AG09309 (cell line): ENCODE measurements around the gene DDHD1.

ENCODE experiments used
- DNase-seq: peaks from one replicate; pipeline ENCODE4 v3.0.0-alpha.2; 2010; ENCODE audit warnings: low read depth
- H3K4me3 ChIP-seq: 2 replicates; pipeline ENCODE4 v1.5.1; 2011; ENCODE audit warnings: mild to moderate bottlenecking, low read depth, low read length, moderate library complexity; ENCODE audit not compliant: control insufficient read depth
- TF ChIP-seq, protein P1 (sequence below): IDR thresholded peaks from 2 replicates; pipeline ENCODE4 v1.5.1; 2011; ENCODE audit warnings: mild to moderate bottlenecking, low read depth, low read length, inconsistent platforms; ENCODE audit not compliant: insufficient read depth, control insufficient read depth; ENCODE audit errors: missing control alignments

Gene DDHD1

DNA sequence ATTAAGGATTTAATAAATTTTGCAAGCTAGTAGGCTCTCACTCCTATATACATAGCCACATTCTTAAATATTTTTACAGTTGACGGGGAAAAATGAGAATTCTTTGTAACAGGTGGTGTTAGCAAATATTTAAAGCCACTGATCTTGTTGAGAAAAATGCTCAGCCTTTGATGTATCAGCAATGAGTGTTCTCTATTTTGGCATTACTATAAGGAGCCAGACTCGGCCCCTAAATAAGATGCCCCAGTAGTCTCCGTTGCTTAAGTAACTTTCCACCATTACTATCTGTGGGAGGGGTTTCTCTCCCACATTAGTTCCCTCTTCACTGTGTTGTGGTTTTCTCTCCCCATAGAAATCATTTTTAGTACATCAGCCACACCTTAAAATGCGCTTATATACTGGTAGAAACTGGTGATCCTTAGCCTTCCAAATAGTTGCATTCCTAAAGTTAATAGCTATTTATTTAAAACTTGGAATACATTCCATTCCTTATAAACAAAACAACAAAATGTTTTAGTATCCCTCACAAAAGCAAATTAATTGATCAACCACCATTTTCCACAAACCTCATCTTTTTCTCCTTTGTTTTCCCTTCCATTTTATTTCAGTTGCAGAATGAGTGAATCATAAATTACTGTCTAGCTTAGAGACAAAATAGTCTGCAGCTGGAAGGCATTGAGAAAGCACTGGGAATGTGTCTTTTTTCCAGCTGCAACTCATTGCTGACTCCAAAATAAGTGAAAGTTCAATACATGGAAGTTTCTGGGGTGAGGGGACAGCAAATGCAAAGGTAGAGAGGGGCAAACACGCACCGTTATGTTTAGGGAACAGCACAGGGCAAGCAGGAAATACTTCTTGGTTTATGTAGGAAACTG is 117.5 kb downstream of the DDHD1 start:
- no peak overlapping the region for H3K4me3 ChIP-seq
- TF ChIP-seq, protein P1, sequence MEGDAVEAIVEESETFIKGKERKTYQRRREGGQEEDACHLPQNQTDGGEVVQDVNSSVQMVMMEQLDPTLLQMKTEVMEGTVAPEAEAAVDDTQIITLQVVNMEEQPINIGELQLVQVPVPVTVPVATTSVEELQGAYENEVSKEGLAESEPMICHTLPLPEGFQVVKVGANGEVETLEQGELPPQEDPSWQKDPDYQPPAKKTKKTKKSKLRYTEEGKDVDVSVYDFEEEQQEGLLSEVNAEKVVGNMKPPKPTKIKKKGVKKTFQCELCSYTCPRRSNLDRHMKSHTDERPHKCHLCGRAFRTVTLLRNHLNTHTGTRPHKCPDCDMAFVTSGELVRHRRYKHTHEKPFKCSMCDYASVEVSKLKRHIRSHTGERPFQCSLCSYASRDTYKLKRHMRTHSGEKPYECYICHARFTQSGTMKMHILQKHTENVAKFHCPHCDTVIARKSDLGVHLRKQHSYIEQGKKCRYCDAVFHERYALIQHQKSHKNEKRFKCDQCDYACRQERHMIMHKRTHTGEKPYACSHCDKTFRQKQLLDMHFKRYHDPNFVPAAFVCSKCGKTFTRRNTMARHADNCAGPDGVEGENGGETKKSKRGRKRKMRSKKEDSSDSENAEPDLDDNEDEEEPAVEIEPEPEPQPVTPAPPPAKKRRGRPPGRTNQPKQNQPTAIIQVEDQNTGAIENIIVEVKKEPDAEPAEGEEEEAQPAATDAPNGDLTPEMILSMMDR: no peak
- DNase-seq: no peak

DNA sequence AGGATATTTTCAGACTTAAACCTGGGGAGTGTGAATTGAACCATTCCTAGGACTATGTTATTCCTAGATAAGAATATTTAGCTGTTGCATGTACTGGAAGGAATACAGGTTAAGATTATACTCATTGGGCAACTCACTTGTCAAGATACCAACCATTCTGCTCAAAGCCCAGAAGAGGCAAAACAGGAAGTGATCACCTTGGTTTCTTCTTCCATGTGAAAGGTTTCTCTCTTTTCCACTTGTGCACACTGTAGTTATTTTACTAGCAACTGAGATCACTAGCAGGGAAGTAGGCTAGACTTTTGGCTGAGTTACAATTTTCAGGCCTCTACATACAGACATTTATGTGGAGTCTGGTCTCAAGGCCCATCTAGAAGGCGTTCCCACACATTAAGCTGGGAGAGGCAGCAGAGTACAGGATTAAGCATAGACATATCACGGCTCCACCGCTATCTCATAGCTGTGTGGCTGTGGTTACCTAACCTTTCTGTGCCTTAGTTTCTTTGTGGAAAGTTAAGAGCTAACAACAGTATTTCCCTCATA is 118.4 kb downstream of the DDHD1 start:
- TF ChIP-seq, protein P1: no peak
- no peak for DNase-seq
- H3K4me3 ChIP-seq: no peak overlapping the region

DNA sequence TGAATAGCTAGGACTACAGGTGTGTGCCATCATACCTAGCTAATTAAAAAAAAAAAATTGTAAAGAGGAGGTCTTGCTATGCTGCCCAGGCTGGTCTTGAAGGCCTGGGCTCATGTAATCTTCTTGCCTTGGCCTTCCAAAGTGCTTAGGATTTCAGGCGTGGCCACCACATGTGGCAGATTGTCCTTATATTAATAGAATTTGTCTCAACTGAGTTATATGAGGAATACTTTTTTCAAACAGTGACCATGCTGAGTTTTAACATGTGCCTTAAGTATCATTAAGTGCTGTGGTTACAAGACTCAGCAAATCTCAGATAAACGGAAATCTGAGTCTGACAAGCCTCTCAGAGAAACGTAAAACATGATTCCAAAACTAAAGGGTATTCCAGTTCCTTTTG is 119.1 kb downstream of the DDHD1 start:
- DNase-seq: no peak
- H3K4me3 ChIP-seq: no peak overlapping the region
- TF ChIP-seq, protein P1: no peak

DNA sequence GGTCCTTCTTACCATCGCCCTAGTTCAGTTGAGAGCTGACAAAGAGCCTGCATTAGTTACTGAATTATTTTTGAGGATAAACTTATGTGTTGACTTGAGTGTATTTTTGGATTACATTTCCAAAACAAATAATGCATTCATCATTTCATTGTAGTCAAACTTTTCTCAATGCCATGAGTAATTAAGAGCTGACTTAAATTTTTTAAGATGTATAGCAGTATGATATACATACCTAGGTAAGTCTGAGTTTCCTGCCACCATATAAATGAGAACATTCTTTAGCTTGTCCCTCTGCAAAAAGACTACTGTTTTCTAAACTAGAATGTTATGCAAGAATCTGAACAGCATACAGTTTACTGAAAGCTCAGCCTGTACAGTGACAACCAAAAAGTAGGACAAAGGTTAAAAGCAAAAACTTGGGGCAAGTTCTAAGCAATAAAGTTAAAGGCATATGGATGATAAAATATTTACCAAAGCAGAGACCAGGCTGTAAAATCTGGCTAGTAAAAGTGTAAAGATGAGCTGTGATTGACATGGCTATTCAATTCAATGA is 120.2 kb downstream of the DDHD1 start:
- H3K4me3 ChIP-seq: no peak overlapping the region

DNA sequence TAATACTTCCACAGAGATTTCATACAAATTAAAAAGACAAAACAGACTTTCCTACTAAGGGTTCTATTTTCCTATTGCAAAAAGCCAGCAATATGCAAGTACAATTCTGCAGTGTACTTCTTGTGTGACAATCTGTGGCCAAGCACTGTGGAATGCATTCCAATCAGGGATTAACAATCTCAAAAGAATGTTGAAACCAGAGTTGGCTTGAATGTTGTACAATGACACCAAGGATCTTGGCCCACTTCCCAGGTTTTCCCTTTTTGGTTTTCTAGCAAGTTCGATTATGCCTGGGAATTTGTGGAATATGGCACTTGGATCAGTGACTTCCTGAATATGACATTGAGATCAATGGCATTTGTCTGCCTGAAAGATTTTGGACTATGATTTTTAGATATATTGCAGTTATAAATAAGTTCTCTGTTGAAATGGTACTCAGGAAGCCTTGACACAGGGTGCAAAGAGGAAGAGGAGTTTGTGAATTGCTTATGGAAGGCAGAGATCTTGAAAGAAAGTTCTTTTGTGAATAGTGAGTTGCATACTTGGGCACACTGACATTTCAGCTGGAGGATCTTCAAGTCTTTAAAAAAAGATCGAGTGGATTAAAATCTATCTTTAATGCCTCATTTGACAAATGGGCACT is 120.8 kb downstream of the DDHD1 start:
- DNase-seq: no peak
- TF ChIP-seq, protein P1: no peak
- H3K4me3 ChIP-seq: no peak overlapping the region

More for the DNA sequence above, 120.2 kb downstream of the DDHD1 start:
- TF ChIP-seq, protein P1: no peak
- DNase-seq: no peak

DNA sequence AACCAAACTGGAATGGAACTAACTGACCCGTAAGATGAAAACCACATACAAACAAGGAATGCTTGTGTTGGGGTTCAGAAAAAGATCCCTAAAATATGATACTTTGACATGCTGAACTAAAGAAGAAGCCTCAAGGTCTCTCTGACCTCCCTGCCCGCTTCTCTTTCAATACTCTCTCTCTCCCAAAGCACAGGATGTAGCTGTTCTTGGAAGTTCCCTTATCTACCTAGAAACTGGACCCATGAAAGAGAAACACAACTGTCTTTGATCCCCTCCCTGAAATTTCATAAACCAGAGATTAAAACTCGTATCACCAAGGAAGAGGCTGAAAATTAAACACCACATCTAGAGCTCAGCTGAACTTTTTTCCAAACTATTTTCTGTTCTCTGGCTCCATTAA is 125.6 kb downstream of the DDHD1 start:
- DNase-seq: no peak
- TF ChIP-seq, protein P1: no peak

More for the DNA sequence above, 125.6 kb downstream of the DDHD1 start:
- H3K4me3 ChIP-seq: no peak overlapping the region
